Brain microvascular endothelial cell (primary cell): Measurements from ENCODE around the gene STAG3.
"Not testable (repeated sequence)": the region's sequence is repeated elsewhere in the genome, so short reads cannot be mapped to it uniquely, and the experiment has no call there.

Source experiments
- DNase-seq: peaks from one replicate; pipeline ENCODE4 v3.0.0-alpha.2; 2020
- H3K27ac ChIP-seq: fragments of 250-450 bp; sonication (Bioruptor Pico); 2 replicates; pipeline ENCODE4 v1.5.1; 2020; ENCODE audit warnings: mild to moderate bottlenecking, moderate library complexity
- H3K27me3 ChIP-seq: fragments of 250-450 bp; sonication (Bioruptor Pico); replicated peaks from 2 replicates; pipeline ENCODE4 v1.5.1; 2020; ENCODE audit warnings: mild to moderate bottlenecking
- H3K36me3 ChIP-seq: fragments of 250-450 bp; sonication (Bioruptor Pico); replicated peaks from 2 replicates; pipeline ENCODE4 v1.5.1; 2020; ENCODE audit warnings: mild to moderate bottlenecking
- H3K4me3 ChIP-seq: 2 replicates; pipeline ENCODE4 v1.5.1; 2011; ENCODE audit warnings: low read depth, mild to moderate bottlenecking, control low read depth, low read length, moderate library complexity
- CTCF ChIP-seq: IDR thresholded peaks from 2 replicates; pipeline ENCODE4 v1.5.1; 2011; ENCODE audit warnings: low read depth, mild to moderate bottlenecking, moderate library complexity, low read length, control low read depth, inconsistent platforms; ENCODE audit errors: missing control alignments
- in situ Hi-C: cut with HindIII; loops from 2 replicates; pipeline ENCODE4 v1.10.0; 2017; ENCODE audit warnings: low sequenced_read_pairs, low pct_ligation_motif_present

STAG3 gene

GRCh38 chr7:100244988-100245605 lies 67.4 kb downstream of the STAG3 start:
- in situ Hi-C loops, H3K27ac ChIP-seq, H3K4me3 ChIP-seq, H3K27me3 ChIP-seq, H3K36me3 ChIP-seq: not testable (repeated sequence)
- DNase-seq = peak; percentile 16

- in situ Hi-C loops, H3K27ac ChIP-seq, H3K36me3 ChIP-seq, H3K4me3 ChIP-seq, DNase-seq, H3K27me3 ChIP-seq: not testable (repeated sequence)
These were observed 68.6 kb downstream of the STAG3 start for GRCh38 chr7:100246121-100246864.

GRCh38 chr7:100246865-100247137 lies 69.1 kb downstream of the STAG3 start:
- H3K27me3 ChIP-seq, in situ Hi-C loops, H3K27ac ChIP-seq, H3K4me3 ChIP-seq, H3K36me3 ChIP-seq, DNase-seq: not testable (repeated sequence)

- Histone ChIP-seq H3K27me3 (no peaks in the 10 kb centered on the region), H3K27ac (no peak overlapping the region), H3K4me3 (no peak overlapping the region), H3K36me3 (no peaks in the 10 kb centered on the region)
- in situ Hi-C loops = no loop called here
- no peak for TF ChIP-seq CTCF
- peak; percentile 70 for DNase-seq
These were observed 69.5 kb downstream of the STAG3 start for GRCh38 chr7:100247152-100247757.

GRCh38 chr7:100248483-100248882 lies 70.8 kb downstream of the STAG3 start:
- Histone ChIP-seq H3K27ac (no peak overlapping the region), H3K27me3 (no peaks in the 10 kb centered on the region), H3K4me3 (no peak overlapping the region), H3K36me3 (no peaks in the 10 kb centered on the region)
- no peak for TF ChIP-seq CTCF
- DNase-seq = no peak
- in situ Hi-C loops = no loop called here

GRCh38 chr7:100257017-100257416 lies 79.3 kb downstream of the STAG3 start:
- no peak for DNase-seq
- Histone ChIP-seq H3K4me3 (no peak overlapping the region), H3K27ac (no peak overlapping the region), H3K36me3 (no peaks in the 10 kb centered on the region), H3K27me3 (no peaks in the 10 kb centered on the region)
- in situ Hi-C loops = no loop called here
- TF ChIP-seq CTCF = no peak

GRCh38 chr7:100259984-100260383 lies 82.3 kb downstream of the STAG3 start:
- H3K27me3 ChIP-seq, in situ Hi-C loops, H3K36me3 ChIP-seq: not testable (repeated sequence)

GRCh38 chr7:100262896-100263295 lies 85.2 kb downstream of the STAG3 start:
- H3K27me3 ChIP-seq, DNase-seq, H3K27ac ChIP-seq, H3K4me3 ChIP-seq, in situ Hi-C loops, H3K36me3 ChIP-seq: not testable (repeated sequence)

More at GRCh38 chr7:100259984-100260383, 82.3 kb downstream of the STAG3 start:
- DNase-seq, H3K27ac ChIP-seq, H3K4me3 ChIP-seq: not testable (repeated sequence)
